WTC11 (cell line): ENCODE data around the gene PPP1R14B. TPM values are rescaled to one million over a fixed set of nuclear protein-coding genes. Genes with fewer than 3 reads are reported as not detected.

Experiments
- ATAC-seq: fragments of 200-7000 bp; cut with Tn5 transposase; 2 replicates; pipeline ENCODE4 v1.10.0; 2021; ENCODE audit warnings: mild to moderate bottlenecking, moderate library complexity
- CTCF ChIA-PET: fragments of 300-600 bp; sonication (Branson Sonifier 250); formaldehyde crosslinking; loops from one replicate; lab custom pipeline; 2021; ENCODE audit warnings: antibody characterized with exemption; lab: Charles Lee
- POLR2A ChIA-PET: fragments of 350-600 bp; sonication (Branson Sonifier 250); formaldehyde crosslinking; loops from one replicate; lab custom pipeline; 2021; ENCODE audit warnings: antibody characterized with exemption; lab: Charles Lee
- DNase-seq: peaks from one replicate; pipeline ENCODE4 v3.0.0; 2021; ENCODE audit warnings: low spot score
- H3K27ac Mint-ChIP-seq: 2 replicates; pipeline ENCODE4 v1.8.0; 2021; ENCODE audit warnings: mixed read lengths
- H3K27me3 Mint-ChIP-seq: 2 replicates; pipeline ENCODE4 v1.8.0; 2021; ENCODE audit warnings: low read depth, mild to moderate bottlenecking, moderate library complexity, mixed read lengths
- H3K36me3 Mint-ChIP-seq: 2 replicates; pipeline ENCODE4 v1.8.0; 2021; ENCODE audit warnings: mixed read lengths
- H3K4me1 Mint-ChIP-seq: 2 replicates; pipeline ENCODE4 v1.8.0; 2022; ENCODE audit warnings: mixed read lengths
- H3K4me3 Mint-ChIP-seq: 2 replicates; pipeline ENCODE4 v1.8.0; 2021; ENCODE audit warnings: mild to moderate bottlenecking, moderate library complexity, mixed read lengths
- H3K9me3 Mint-ChIP-seq: 2 replicates; pipeline ENCODE4 v1.8.0; 2021; ENCODE audit warnings: mixed read lengths
- ATF1 ChIP-seq: sonication (generic); formaldehyde crosslinking; IDR thresholded peaks from 2 replicates; pipeline ENCODE4 v1.8.1; 2023; ENCODE audit warnings: mild to moderate bottlenecking, moderate library complexity, missing genetic modification reagents
- CBFB ChIP-seq: sonication (generic); formaldehyde crosslinking; IDR thresholded peaks from 2 replicates; pipeline ENCODE4 v1.8.1; 2022; ENCODE audit warnings: mild to moderate bottlenecking, low read depth, missing genetic modification reagents
- EMX1 ChIP-seq: fragments of 250-450 bp; sonication (Bioruptor Pico); IDR thresholded peaks from 2 replicates; pipeline ENCODE4 v1.8.0; 2021; ENCODE audit warnings: mild to moderate bottlenecking
- ERG ChIP-seq: fragments of 250-450 bp; sonication (Bioruptor Pico); IDR thresholded peaks from 2 replicates; pipeline ENCODE4 v1.8.0; 2021; ENCODE audit warnings: mild to moderate bottlenecking
- FOXJ3 ChIP-seq: sonication (generic); formaldehyde crosslinking; IDR thresholded peaks from 2 replicates; pipeline ENCODE4 v1.9.0; 2021; ENCODE audit warnings: missing genetic modification reagents, mild to moderate bottlenecking, borderline replicate concordance
- FOXK1 ChIP-seq: sonication (generic); formaldehyde crosslinking; IDR thresholded peaks from 2 replicates; pipeline ENCODE4 v1.8.0; 2022; ENCODE audit warnings: mild to moderate bottlenecking, moderate library complexity, missing genetic modification reagents
- FOXP1 ChIP-seq: sonication (generic); formaldehyde crosslinking; IDR thresholded peaks from 2 replicates; pipeline ENCODE4 v1.8.0; 2022; ENCODE audit warnings: missing genetic modification reagents, mild to moderate bottlenecking, moderate library complexity, borderline replicate concordance
- GABPB1 ChIP-seq: sonication (generic); formaldehyde crosslinking; IDR thresholded peaks from 2 replicates; pipeline ENCODE4 v1.8.1; 2023; ENCODE audit warnings: mild to moderate bottlenecking, missing genetic modification reagents
- HMGA2 ChIP-seq: fragments of 250-450 bp; sonication (Bioruptor Pico); IDR thresholded peaks from 2 replicates; pipeline ENCODE4 v1.4.0; 2021; ENCODE audit warnings: mild to moderate bottlenecking, moderate library complexity
- JAZF1 ChIP-seq: fragments of 250-450 bp; sonication (Bioruptor Pico); IDR thresholded peaks from 2 replicates; pipeline ENCODE4 v1.9.0; 2021; ENCODE audit warnings: moderate library complexity, mild to moderate bottlenecking, inconsistent platforms
- JUN ChIP-seq: sonication (generic); formaldehyde crosslinking; IDR thresholded peaks from 2 replicates; pipeline ENCODE4 v1.8.0; 2023; ENCODE audit warnings: mild to moderate bottlenecking, missing genetic modification reagents
- MAX ChIP-seq: sonication (generic); formaldehyde crosslinking; IDR thresholded peaks from 2 replicates; pipeline ENCODE4 v1.8.0; 2022; ENCODE audit warnings: mild to moderate bottlenecking, missing genetic modification reagents
- NFE2L1 ChIP-seq: sonication (generic); formaldehyde crosslinking; IDR thresholded peaks from 2 replicates; pipeline ENCODE4 v1.8.1; 2023; ENCODE audit warnings: missing genetic modification reagents
- NFYB ChIP-seq: sonication (generic); formaldehyde crosslinking; conservative IDR thresholded peaks from 2 replicates; pipeline ENCODE4 v1.8.0; 2022; ENCODE audit warnings: low read depth, missing genetic modification reagents
- NR3C1 ChIP-seq: sonication (generic); formaldehyde crosslinking; conservative IDR thresholded peaks from 2 replicates; pipeline ENCODE4 v1.8.1; 2023; ENCODE audit warnings: low read depth, mild to moderate bottlenecking, missing genetic modification reagents
- PRDM15 ChIP-seq: sonication (generic); formaldehyde crosslinking; IDR thresholded peaks from 2 replicates; pipeline ENCODE4 v1.8.0; 2022; ENCODE audit warnings: missing genetic modification reagents
- PRRX2 ChIP-seq: fragments of 250-450 bp; sonication (Bioruptor Pico); IDR thresholded peaks from 2 replicates; pipeline ENCODE4 v1.8.0; 2021; ENCODE audit warnings: mild to moderate bottlenecking
- SMAD4 ChIP-seq: sonication (generic); formaldehyde crosslinking; IDR thresholded peaks from 2 replicates; pipeline ENCODE4 v1.8.0; 2022; ENCODE audit warnings: mild to moderate bottlenecking, missing genetic modification reagents
- SOX15 ChIP-seq: fragments of 250-450 bp; sonication (Bioruptor Pico); IDR thresholded peaks from 2 replicates; pipeline ENCODE4 v1.9.0; 2021; ENCODE audit warnings: mild to moderate bottlenecking
- SP1 ChIP-seq: sonication (generic); formaldehyde crosslinking; conservative IDR thresholded peaks from 2 replicates; pipeline ENCODE4 v1.8.1; 2022; ENCODE audit warnings: missing genetic modification reagents
- USF1 ChIP-seq: sonication (generic); formaldehyde crosslinking; IDR thresholded peaks from 2 replicates; pipeline ENCODE4 v1.8.0; 2022; ENCODE audit warnings: mild to moderate bottlenecking, missing genetic modification reagents
- ZNF121 ChIP-seq: sonication (generic); formaldehyde crosslinking; IDR thresholded peaks from 2 replicates; pipeline ENCODE4 v1.8.0; 2023; ENCODE audit warnings: missing genetic modification reagents
- ZNF232 ChIP-seq: sonication (generic); formaldehyde crosslinking; IDR thresholded peaks from 2 replicates; pipeline ENCODE4 v1.8.0; 2022; ENCODE audit warnings: mild to moderate bottlenecking, missing genetic modification reagents
- ZNF263 ChIP-seq: sonication (generic); formaldehyde crosslinking; IDR thresholded peaks from 2 replicates; pipeline ENCODE4 v1.8.1; 2022; ENCODE audit warnings: low read depth, mild to moderate bottlenecking, moderate library complexity, missing genetic modification reagents
- ZNF396 ChIP-seq: fragments of 250-450 bp; sonication (Bioruptor Pico); IDR thresholded peaks from 2 replicates; pipeline ENCODE4 v1.8.0; 2021; ENCODE audit warnings: mild to moderate bottlenecking, moderate library complexity, borderline replicate concordance
- ZNF416 ChIP-seq: fragments of 250-450 bp; sonication (Bioruptor Pico); IDR thresholded peaks from 2 replicates; pipeline ENCODE4 v1.9.0; 2021; ENCODE audit warnings: mild to moderate bottlenecking, inconsistent platforms
- ZNF425 ChIP-seq: fragments of 250-450 bp; sonication (Bioruptor Pico); conservative IDR thresholded peaks from 2 replicates; pipeline ENCODE4 v1.9.0; 2021; ENCODE audit warnings: mild to moderate bottlenecking
- total RNA-seq: library from RNA; stranded (reverse); gene quantifications from 3 replicates; pipeline ENCODE4 v1.2.3, GENCODE V29; 2021

PPP1R14B gene
- total RNA-seq, 1 experiment from 2014 or later = 471 TPM

GRCh38 chr11:64246871-64247728 lies at the start of gene PPP1R14B (continued):
- no peak for TF ChIP-seq PRDM15 (CRISPR knock-in tag)
- 0 out of 2 replicates have a peak, but pooled peaks have one; percentile 16 for TF ChIP-seq NFYB (CRISPR knock-in tag)
- no peak for TF ChIP-seq JAZF1 (CRISPR knock-in tag)
- no peak for TF ChIP-seq NR3C1 (CRISPR knock-in tag)
- TF ChIP-seq ZNF416 (CRISPR knock-in tag) = 0 out of 2 replicates have a peak, but pooled peaks have one; percentile 55
- TF ChIP-seq FOXJ3 = no peak

- CTCF ChIA-PET = interaction anchor here (1.1 to 1.9 kb wide), 4 partner anchors 8 to 45 kb away, joined by 3 to 5 read pairs (median 4); partner anchors contain the start of gene TRMT112
Observed at GRCh38 chr11:64296236-64296635, 49.5 kb upstream of the PPP1R14B start.

GRCh38 chr11:64295760-64296159 lies 49.0 kb upstream of the PPP1R14B start:
- H3K4me3 Mint-ChIP-seq = no peak overlapping the region
- ATAC-seq = no peak
- H3K36me3 Mint-ChIP-seq = no peaks in the 10 kb centered on the region
- ChIA-PET CTCF (interaction anchor here (0.8 to 1.1 kb wide), 3 partner anchors 9 to 22 kb away, joined by 3 to 5 read pairs (median 3); partner anchors contain the start of gene TRMT112), POLR2A (interaction anchor here (0.7 kb wide), 1 partner anchor 493 kb away, joined by 3 read pairs; no protein-coding TSS in a partner anchor)
- DNase-seq = no peak
- H3K4me1 Mint-ChIP-seq = peaks cover 14% of the 10 kb centered on the region
- TF ChIP-seq ZNF425 (no peak), ZNF232 (CRISPR knock-in tag) (no peak), CBFB (CRISPR knock-in tag) (no peak), ATF1 (CRISPR knock-in tag) (no peak), ZNF121 (CRISPR knock-in tag) (no peak), SMAD4 (CRISPR knock-in tag) (no peak), ZNF263 (CRISPR knock-in tag) (no peak), SP1 (no peak), SOX15 (CRISPR knock-in tag) (no peak), FOXP1 (CRISPR knock-in tag) (no peak), MAX (CRISPR knock-in tag) (no peak), ZNF396 (CRISPR knock-in tag) (no peak)
- no peaks in the 10 kb centered on the region for H3K9me3 Mint-ChIP-seq
- H3K27ac Mint-ChIP-seq = no peak overlapping the region
- H3K27me3 Mint-ChIP-seq = peaks cover 93% of the 10 kb centered on the region

More at GRCh38 chr11:64296236-64296635, 49.5 kb upstream of the PPP1R14B start:
- Mint-ChIP-seq H3K9me3 (no peaks in the 10 kb centered on the region), H3K27ac (no peak overlapping the region), H3K36me3 (no peaks in the 10 kb centered on the region), H3K27me3 (peaks cover 93% of the 10 kb centered on the region), H3K4me3 (no peak overlapping the region), H3K4me1 (peaks cover 12% of the 10 kb centered on the region)
- ATAC-seq (no peak), DNase-seq (no peak)
- TF ChIP-seq EMX1 (CRISPR knock-in tag) (no peak), PRRX2 (no peak), USF1 (CRISPR knock-in tag) (no peak), ERG (CRISPR knock-in tag) (no peak), NFE2L1 (CRISPR knock-in tag) (no peak), HMGA2 (CRISPR knock-in tag) (no peak), GABPB1 (CRISPR knock-in tag) (no peak), JAZF1 (CRISPR knock-in tag) (no peak), JUN (CRISPR knock-in tag) (no peak), FOXK1 (no peak)
- POLR2A ChIA-PET = no interaction called here
